Neutrophil (primary cell): ENCODE data around the gene RAB34.

Source experiments
- H3K27ac ChIP-seq: fragments of 200-600 bp; sonication (generic); 2 replicates; pipeline ENCODE4 v1.5.1; 2016; ENCODE audit warnings: mild to moderate bottlenecking, moderate library complexity
- H3K27me3 ChIP-seq: fragments of 200-600 bp; sonication (generic); 2 replicates; pipeline ENCODE4 v1.6.0; 2016; ENCODE audit warnings: mild to moderate bottlenecking
- H3K36me3 ChIP-seq: fragments of 200-600 bp; sonication (generic); 2 replicates; pipeline ENCODE4 v1.5.1; 2017
- H3K4me1 ChIP-seq, 2 experiments: fragments of 200-600 bp in 1 of 2; sonication (generic) in 1 of 2; 1 replicate in 1 of 2; 2 replicates in 1 of 2; pipeline versions ENCODE4 v1.5.1 to v1.6.1; 2013 to 2016; ENCODE audit warnings: low read depth in 1 of 2, low read length in 1 of 2, mild to moderate bottlenecking in 1 of 2, moderate library complexity in 1 of 2; ENCODE audit not compliant: control insufficient read depth in 1 of 2, insufficient read depth in 1 of 2
- H3K4me3 ChIP-seq, 2 experiments: fragments of 200-600 bp in 1 of 2; sonication (generic) in 1 of 2; 1 replicate in 1 of 2; 2 replicates in 1 of 2; pipeline ENCODE4 v1.5.1; 2013 to 2016; ENCODE audit warnings: low read depth in 1 of 2, low read length in 1 of 2, mild to moderate bottlenecking in 1 of 2, moderate library complexity in 1 of 2
- H3K9me3 ChIP-seq: fragments of 200-600 bp; sonication (generic); 2 replicates; pipeline ENCODE4 v1.5.1; 2016
- TF ChIP-seq, protein P1 (sequence below): fragments of 200-600 bp; sonication (generic); IDR thresholded peaks from 2 replicates; pipeline ENCODE4 v1.5.1; 2016; ENCODE audit warnings: antibody characterized with exemption

Gene RAB34

DNA sequence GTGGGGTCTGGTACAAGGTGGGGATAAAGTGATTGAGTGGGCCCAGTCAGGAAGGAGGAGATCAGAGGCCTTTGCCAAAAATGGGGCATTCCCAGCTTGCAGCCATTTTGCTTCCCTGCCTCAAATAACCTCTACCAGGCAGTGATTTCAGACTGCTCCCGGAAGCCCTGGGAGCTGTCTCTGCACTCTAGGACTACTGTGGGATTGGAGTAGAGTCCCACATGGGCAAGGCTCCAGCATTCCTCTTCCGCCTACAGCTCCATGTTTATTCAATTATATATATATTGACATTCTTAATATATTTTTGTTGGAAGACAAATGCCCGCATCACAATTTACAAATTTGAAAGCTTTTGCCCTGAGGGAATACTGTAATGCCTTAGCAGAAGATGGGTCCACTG is 42.2 kb downstream of the RAB34 start:
- Histone ChIP-seq H3K4me3 (no peak overlapping the region), H3K27ac (no peak overlapping the region), H3K36me3 (peaks cover 100% of the 10 kb centered on the region), H3K4me1 (no peaks in the 10 kb centered on the region), H3K27me3 (no peaks in the 10 kb centered on the region), H3K9me3 (no peaks in the 10 kb centered on the region)
- TF ChIP-seq, protein P1, sequence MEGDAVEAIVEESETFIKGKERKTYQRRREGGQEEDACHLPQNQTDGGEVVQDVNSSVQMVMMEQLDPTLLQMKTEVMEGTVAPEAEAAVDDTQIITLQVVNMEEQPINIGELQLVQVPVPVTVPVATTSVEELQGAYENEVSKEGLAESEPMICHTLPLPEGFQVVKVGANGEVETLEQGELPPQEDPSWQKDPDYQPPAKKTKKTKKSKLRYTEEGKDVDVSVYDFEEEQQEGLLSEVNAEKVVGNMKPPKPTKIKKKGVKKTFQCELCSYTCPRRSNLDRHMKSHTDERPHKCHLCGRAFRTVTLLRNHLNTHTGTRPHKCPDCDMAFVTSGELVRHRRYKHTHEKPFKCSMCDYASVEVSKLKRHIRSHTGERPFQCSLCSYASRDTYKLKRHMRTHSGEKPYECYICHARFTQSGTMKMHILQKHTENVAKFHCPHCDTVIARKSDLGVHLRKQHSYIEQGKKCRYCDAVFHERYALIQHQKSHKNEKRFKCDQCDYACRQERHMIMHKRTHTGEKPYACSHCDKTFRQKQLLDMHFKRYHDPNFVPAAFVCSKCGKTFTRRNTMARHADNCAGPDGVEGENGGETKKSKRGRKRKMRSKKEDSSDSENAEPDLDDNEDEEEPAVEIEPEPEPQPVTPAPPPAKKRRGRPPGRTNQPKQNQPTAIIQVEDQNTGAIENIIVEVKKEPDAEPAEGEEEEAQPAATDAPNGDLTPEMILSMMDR, result no peak

DNA sequence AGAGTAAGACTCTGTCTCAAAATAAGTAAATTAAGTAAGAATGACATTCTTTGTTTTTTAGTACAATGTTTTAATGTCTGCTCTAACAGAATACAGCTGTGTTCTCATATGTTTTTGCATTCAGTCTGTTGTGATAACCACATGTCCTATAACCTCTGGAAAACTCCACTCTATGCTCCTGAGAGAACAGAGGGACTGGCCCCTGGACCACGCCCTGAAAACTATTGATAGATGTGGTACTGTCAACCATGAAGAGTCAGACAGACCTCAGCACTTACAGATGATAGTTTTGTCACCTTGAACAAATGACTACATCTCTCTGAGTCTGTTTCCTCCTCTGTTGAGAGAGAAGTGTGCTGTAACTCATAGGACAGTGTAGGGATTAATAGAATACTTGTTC is 47.8 kb downstream of the RAB34 start:
- TF ChIP-seq, protein P1, result no peak
- no peak overlapping the region for H3K4me3 ChIP-seq
- no peak overlapping the region for H3K27ac ChIP-seq
- no peaks in the 10 kb centered on the region for H3K4me1 ChIP-seq
- H3K27me3 ChIP-seq, result no peaks in the 10 kb centered on the region
- no peaks in the 10 kb centered on the region for H3K9me3 ChIP-seq
- peaks cover 72% of the 10 kb centered on the region for H3K36me3 ChIP-seq

DNA sequence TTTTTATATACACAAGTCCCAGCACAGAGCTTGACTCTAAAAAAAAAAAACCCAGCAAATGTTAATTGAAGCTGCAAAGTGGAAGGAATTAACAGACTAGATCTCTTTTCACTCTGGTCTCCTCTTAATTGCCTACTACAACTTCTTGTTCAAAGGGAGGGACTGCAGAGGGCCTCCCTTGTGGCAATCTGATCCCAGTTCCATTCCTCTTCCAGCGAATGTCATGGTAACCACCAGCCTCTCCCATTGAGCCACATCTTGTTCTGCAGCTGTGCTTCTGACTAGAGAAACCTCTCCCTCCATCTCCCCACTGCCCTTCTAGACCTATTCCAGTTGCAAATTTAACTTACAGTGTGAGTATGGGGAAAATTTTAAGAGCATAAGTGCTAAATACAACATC is 49.8 kb downstream of the RAB34 start:
- no peaks in the 10 kb centered on the region for H3K9me3 ChIP-seq
- H3K4me3 ChIP-seq, result no peak overlapping the region
- no peaks in the 10 kb centered on the region for H3K27me3 ChIP-seq
- H3K36me3 ChIP-seq, result peaks cover 51% of the 10 kb centered on the region
- H3K27ac ChIP-seq, result no peak overlapping the region
- peaks cover 6 to 7% of the 10 kb centered on the region in 2 experiments for H3K4me1 ChIP-seq
- TF ChIP-seq, protein P1, result no peak

DNA sequence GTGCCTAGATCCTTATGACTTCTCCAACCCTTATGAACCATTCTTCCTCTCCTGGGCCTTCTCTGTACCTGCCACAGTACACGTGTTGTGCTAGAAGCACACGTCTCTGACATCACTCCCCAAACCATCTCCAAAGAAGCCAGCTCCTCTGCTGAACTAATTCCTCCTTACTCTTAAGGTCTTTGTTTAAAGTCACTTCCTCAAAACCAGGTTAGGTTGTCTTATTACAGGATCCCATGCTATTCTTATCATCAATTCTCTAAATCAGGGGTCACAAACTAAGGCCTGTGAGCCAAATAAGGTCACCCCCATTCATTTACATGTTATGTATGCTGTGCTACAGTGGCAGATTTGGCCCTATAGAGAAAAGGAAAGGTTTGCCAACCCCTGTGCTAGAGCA is 51.7 kb downstream of the RAB34 start:
- no peak overlapping the region for H3K4me3 ChIP-seq
- H3K4me1 ChIP-seq, result peaks cover 16 to 17% of the 10 kb centered on the region in 2 experiments
- H3K27me3 ChIP-seq, result no peaks in the 10 kb centered on the region
- peaks cover 33% of the 10 kb centered on the region for H3K36me3 ChIP-seq
- H3K27ac ChIP-seq, result peak overlapping the region; percentile 60
- TF ChIP-seq, protein P1, result no peak
- H3K9me3 ChIP-seq, result no peaks in the 10 kb centered on the region
